Left hindlimb (tissue), 1 donor: ENCODE measurements around the gene MMP15.
A peak's percentile ranks its signal among the peaks of the same experiment; 100 is the strongest.
"Not testable (repeated sequence)": the region's sequence is repeated elsewhere in the genome, so short reads cannot be mapped to it uniquely, and the experiment has no call there.

Experiments used
- DNase-seq: peaks from one replicate; pipeline ENCODE4 v3.0.0-alpha.2; 2018

The MMP15 gene

GRCh38 chr16:58025351-58026138 is at the start of gene MMP15:
MMP15 (plus strand) TSS chr16:58025754; CDS start chr16:58026351, 597 bp downstream.
- peak; percentile 76 for DNase-seq

GRCh38 chr16:57976331-57976796 is 49.2 kb upstream of the MMP15 start:
- DNase-seq: no peak

- DNase-seq: no peak
Measured at GRCh38 chr16:57977418-57978069, 48.0 kb upstream of the MMP15 start.

DNA sequence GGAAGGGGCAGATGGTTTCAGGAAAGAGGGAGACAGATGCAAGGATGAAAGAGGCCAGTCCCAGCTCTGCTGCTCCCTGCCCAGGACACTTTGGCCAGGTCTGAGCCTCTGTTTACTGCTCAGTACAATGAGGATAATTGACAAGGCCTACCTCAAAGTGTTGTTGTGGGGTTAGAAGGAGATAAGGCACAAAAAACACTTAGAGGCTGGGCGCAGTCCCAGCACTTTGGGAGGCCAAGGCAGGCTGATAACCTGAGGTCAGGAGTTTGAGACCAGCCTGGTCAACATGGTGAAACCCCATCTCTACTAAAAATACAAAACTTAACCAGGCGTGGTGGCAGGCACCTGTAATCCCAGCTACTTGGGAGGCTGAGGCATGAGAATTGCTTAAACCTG is 47.5 kb upstream of the MMP15 start:
- not testable (repeated sequence) for DNase-seq

DNA sequence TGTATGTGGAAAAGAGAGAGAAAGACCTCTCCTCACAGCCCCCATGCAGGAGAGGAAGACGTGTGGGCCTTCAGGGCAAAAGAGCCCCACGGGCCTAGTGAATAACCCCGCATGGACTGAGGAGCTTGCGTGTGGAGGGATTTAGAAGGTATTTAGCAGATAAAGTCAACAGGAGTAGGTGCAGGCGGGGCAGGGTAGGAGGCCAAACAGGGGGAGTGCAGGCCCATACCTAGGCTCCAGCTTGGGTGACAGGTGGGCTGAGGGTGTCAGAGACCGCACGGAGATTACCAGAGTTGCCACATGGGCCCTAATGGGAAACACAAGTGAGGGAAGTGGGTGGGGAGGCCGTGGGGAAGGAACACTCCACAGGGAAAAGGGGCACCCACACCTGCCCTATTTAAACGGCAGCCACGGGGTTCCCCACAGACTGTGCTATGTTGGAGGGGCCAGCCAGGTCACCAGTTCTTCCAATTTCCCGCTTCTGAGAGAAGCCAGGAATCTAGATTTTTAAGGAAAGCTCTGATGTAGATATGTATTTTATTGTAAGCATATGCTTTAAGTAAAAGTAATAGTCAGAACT is 46.5 kb upstream of the MMP15 start:
- DNase-seq: no peak

DNA sequence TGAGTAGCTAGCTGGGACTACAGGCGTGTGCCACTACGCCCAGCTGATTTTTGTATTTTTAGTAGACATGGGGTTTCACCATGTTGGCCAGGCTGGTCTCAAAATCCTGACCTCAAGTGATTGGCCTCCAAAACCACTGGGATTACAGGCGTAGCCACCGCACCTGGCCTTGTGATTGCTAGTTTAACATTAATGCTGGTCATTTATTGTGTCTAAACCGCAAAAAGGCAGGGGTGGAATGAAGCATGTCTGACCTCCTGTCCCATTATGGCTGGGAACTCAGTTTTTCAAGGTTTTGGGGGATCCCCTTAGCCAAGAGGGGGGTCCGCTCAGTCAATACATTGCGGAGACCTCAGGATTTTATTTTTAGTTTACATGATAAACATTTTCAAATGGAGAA is 43.9 kb upstream of the MMP15 start:
- DNase-seq: no peak

- DNase-seq: no peak
Measured at GRCh38 chr16:57982385-57982784, 43.2 kb upstream of the MMP15 start.

GRCh38 chr16:57984443-57985203 is 40.9 kb upstream of the MMP15 start:
- DNase-seq: peak; percentile 86

DNA sequence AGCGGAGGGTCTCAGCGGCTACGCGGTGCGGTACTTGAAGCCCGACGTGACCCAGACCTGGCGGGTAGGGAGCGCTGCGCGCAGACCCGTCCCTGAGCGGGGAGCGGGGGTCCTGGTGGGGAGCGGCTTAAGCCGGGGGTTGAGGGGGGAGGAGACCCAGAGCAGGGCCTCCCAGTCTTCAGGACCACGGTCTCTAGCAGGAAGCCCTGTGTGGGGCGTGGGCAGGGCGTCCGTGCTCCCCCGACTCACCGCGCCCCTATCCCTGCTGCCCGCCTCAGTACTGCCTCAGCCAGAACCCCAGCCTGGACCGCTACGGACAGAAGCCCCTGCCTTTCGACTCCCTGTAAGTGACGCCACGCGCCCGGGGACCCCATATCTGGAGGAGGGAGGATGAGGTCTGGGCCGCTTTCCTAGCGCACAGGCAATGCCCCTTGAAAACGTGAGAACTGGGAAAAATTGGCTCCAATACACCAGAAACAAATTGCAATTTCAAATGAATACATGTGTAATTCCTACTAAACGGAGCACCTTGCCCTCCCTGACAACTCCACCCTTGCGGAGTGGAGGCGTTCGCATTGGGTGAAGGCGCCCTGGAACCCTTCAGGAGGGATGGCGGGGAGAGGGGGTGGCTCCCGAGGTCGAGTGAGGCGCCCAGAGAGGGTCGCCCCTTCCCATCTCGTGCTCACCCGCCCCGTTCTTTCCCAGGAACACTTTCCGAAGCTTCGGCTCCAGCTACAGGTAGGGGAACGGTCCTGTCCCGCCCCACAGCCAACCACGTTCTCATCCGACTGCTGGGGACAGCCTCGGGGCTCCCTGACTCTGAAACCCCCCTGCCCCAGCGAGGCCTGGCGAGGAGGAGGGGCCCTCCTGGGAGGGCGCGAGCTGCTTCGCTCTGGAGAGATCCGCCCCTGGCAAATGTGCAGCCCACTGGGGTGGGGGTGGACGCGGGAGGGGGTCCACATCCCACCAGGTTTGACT is 40.1 kb upstream of the MMP15 start:
- peak; percentile 44 for DNase-seq

DNA sequence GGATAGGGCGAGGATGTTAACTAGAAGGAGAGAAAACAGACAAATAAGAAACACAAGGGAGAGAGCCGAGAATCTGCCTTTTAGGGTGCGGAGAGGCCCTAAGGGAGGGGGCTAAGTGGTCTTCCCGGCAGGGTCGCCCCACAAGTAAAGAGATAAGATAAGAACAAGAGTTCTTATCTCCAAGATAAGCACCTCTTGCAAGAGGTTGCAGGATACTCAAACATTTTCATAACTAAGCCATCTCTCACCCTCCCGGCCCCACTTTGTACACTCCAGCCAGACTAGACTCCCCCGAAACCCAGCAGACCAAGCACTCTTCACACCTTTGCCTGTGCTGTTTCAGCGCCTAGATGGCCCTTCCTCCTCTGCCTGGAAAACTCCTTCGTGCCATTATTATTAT is 39.4 kb upstream of the MMP15 start:
- DNase-seq: no peak

DNA sequence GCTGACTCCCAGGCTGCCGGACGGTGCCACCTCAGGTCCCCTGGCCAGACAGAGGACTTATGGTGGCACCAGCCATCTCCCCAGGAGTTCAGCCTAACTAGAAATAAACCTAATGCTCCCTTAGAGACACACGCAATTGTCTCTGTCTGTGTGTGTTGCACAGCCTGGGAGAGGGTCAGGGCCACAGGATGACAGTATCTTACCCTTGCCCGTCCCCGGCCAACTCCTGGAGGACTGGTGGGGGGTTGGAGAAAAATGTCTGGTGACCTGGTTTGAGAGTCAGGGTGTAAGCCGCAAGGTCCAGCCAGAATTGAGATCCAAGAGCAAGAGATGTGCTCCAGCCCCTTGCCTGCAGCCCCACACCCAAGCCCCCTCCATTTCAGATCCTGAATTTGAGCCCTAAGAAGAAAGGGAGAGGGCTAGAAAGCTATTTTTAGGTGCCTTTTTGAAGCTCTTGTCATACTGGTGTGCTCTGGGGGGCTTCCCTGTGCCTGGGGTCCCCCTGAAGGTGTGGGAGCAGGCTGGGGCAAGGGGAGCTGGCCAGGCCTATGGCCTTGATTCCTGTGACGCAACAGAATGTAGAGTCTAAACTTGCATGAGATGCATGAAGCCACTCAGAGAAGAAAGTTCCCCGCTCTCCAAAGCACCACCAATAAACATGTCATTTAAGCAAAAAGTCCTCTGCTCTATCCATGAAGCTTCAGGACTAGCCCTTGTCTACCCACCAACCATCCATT is 37.9 kb upstream of the MMP15 start:
- DNase-seq: no peak

DNA sequence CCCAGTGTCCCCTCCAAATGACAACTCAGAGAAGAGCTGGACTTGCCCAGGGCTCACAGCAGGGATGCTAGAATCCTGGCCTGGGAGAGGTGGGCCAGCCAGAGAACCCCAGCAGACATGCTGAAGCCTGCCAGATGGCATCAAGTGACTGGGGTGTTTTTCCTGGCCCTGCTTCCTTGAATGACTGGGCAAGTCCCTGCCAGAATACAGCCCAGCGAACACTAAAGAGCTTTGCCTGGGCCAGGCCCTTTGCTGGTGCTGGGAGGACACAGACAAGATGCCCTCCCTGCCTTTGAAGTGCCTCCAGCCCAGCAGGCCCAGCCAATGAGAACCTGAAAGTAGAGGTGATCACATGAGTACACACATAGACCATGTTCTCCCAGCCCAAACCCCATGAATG is 36.6 kb upstream of the MMP15 start:
- DNase-seq: no peak

DNA sequence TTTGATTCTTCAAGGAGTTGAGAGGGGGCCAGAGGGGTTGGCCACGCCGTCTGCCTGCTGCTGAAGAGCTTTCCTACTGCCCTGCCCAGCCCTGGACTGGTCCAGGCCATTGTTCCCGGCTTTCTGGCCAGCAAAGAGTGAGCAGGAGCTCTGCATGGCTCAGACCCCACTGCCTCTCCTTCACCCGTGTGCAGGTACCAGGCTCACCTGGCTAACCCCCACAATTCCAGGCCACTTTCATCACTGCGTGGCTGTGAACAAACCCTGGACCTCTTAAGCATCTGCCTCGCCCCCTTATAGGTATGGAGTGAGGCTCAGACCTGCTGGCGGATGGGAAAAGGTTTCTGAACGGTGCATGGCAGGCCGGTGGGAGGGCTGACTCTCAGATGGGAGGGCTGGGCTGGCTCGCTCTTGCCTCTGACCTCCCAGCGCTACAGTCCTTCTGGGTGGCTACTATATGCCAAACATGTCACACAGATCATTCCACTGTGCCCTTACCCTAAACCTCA is 33.9 kb upstream of the MMP15 start:
- DNase-seq: no peak

GRCh38 chr16:57992084-57992483 is 33.5 kb upstream of the MMP15 start:
- no peak for DNase-seq

GRCh38 chr16:57993438-57993837 is 32.1 kb upstream of the MMP15 start:
- DNase-seq: no peak

DNA sequence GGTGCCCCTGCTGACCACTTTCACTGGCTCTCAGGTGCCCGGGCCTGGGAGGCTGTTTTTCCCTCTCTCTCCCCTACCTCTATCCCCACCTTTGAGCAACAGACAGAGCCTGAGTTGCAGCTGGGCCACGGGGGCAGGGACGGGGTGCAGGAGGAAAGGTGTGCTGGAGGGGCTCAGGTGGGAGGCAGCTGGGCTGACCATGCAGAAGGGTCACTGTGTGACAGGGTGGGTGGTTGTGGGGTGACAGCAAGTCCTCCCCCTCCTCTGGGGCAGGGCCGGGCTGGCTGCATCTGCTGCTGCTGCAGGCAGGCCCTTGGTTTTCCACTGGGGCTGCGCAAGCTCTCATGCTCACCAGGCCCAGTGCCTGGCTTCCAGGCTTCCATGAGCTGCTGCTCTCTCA is 31.7 kb upstream of the MMP15 start:
- no peak for DNase-seq

- no peak for DNase-seq
Measured at GRCh38 chr16:57994361-57994760, 31.2 kb upstream of the MMP15 start.

GRCh38 chr16:57994778-57995177 is 30.8 kb upstream of the MMP15 start:
- no peak for DNase-seq

GRCh38 chr16:57995721-57996405 is 29.7 kb upstream of the MMP15 start:
- DNase-seq: no peak

DNA sequence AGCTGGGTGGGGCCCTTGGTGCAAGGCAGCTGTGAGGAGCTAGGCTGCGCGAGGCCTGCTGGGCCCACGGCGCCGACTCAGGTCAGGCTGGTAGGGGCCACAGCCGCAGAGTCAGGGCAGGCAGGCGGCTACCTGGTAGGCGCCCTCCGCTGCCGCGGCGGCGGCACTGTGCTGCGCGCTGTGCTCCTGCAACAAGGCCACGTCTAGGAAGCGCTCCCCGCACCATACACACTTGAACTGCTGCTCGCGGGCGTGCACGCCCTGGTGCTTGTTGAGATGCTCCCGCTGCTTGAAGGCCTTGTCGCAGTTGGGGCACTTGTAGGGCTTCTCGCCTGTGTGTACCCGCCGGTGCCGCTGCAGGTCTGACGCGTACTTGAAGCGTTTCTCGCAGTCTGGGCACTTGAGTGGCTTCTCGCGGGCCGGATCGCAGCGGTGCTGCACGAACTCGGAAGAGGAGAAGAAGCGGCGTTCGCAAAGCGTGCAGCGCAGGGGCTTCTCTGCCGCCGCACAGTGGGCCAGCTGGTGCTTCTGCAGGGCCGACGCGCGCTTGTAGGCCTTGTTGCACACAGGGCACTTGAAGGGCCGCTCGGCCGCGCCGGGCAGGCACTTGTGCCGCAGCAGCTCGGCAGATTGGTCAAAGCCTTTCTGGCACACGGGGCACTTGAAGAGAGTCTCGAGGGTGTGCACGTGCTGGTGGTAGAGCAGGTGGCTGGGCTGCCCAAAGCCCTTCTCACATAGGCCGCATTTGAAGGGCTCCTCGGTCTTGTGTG is 29.0 kb upstream of the MMP15 start:
- no peak for DNase-seq
